NOMO-1 (cell line): ENCODE results near the gene RSL1D1.
A peak's percentile ranks its signal among the peaks of the same experiment; 100 is the strongest.
"Not testable (repeated sequence)": the region's sequence is repeated elsewhere in the genome, so short reads cannot be mapped to it uniquely, and the experiment has no call there.

ENCODE experiments used
- DNase-seq, 2 experiments: peaks; one replicate each; lab custom pipeline; 2025; ENCODE audit not compliant: unreplicated experiment in 2 of 2; lab: John Stamatoyannopoulos, UW

The RSL1D1 gene

GRCh38 chr16:11799509-11800381, 51.6 kb downstream of the RSL1D1 start:
- peak; percentile 61 to 62 for DNase-seq

- no peak for DNase-seq
Observed at GRCh38 chr16:11799017-11799381, 52.3 kb downstream of the RSL1D1 start.

- DNase-seq, result no peak
Observed at GRCh38 chr16:11797957-11798299, 53.4 kb downstream of the RSL1D1 start.

- peak; percentile 97 for DNase-seq
Observed at GRCh38 chr16:11797166-11797956, 54.0 kb downstream of the RSL1D1 start, which contains the start of gene ZC3H7A. Gene ZC3H7A, minus strand, starts transcription at chr16:11797258. Its CDS starts 14,904 bp downstream, at chr16:11782354.

GRCh38 chr16:11796227-11797165, 54.8 kb downstream of the RSL1D1 start:
- DNase-seq, result no peak

- no peak for DNase-seq
Observed at GRCh38 chr16:11795887-11796226, 55.5 kb downstream of the RSL1D1 start.

- DNase-seq, result no peak
Observed at GRCh38 chr16:11794996-11795886, 56.1 kb downstream of the RSL1D1 start.

GRCh38 chr16:11794447-11794846, 56.9 kb downstream of the RSL1D1 start:
- no peak for DNase-seq

- DNase-seq, result no peak
Observed at GRCh38 chr16:11793840-11794239, 57.5 kb downstream of the RSL1D1 start.

- no peak for DNase-seq
Observed at GRCh38 chr16:11792410-11793241, 58.7 kb downstream of the RSL1D1 start.

GRCh38 chr16:11791144-11791828, 60.1 kb downstream of the RSL1D1 start:
- DNase-seq, result no peak

- no peak for DNase-seq
Observed at GRCh38 chr16:11788914-11789313, 62.4 kb downstream of the RSL1D1 start.

- not testable (repeated sequence) for DNase-seq
Observed at GRCh38 chr16:11784980-11785599, 66.3 kb downstream of the RSL1D1 start.

- DNase-seq, result not testable (repeated sequence)
Observed at GRCh38 chr16:11784381-11784780, 67.0 kb downstream of the RSL1D1 start.

- DNase-seq, result no peak
Observed at GRCh38 chr16:11784038-11784369, 67.3 kb downstream of the RSL1D1 start.
